ENCODE results near the gene PRKCQ.

DNA sequence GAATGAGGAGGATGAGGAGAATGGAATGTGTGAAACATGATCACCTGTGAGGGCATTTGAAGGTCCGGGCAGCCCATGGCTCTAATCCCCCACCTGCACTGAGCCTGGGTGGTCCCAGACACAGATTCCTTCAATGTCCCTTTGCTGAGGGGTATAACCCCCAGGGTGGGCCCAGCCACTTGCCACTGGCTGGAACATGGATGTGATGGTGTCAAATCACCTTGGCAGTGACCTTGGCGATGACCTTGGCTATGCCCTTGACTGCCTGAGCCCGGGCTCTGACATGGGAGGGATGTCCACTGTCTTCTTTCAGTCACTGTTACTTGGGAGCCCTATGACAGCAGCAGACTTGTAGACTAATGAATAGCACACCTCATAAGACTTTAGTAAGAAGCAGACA is 44.0 kb downstream of the PRKCQ start:
- TF ChIP-seq CTCF (IDR thresholded peaks at IDR 0.05; ENCODE audit: low read length): no peak
- no peak for TF ChIP-seq EZH2 (optimal IDR thresholded peaks at IDR 0.05; ENCODE audit: low read depth, low read length)

All from MM.1S (cell line).